22Rv1 (cell line): ENCODE results near the gene ATP2B2.

Experiments
- H3K27ac ChIP-seq: fragments of 450-650 bp; 2 replicates; pipeline ENCODE4 v1.5.1; 2017
- CTCF ChIP-seq: fragments of 450-650 bp; IDR thresholded peaks from 2 replicates; pipeline ENCODE4 v1.5.1; 2017; ENCODE audit warnings: mild to moderate bottlenecking
- ZFX ChIP-seq: fragments of 450-650 bp; IDR thresholded peaks from 2 replicates; pipeline ENCODE4 v1.6.1; 2017; ENCODE audit warnings: antibody characterized with exemption, borderline replicate concordance

ATP2B2 gene

GRCh38 chr3:10450494-10451440 is 54.6 kb downstream of the ATP2B2 start:
- TF ChIP-seq ZFX (no peak), CTCF (no peak)
- no peak overlapping the region for H3K27ac ChIP-seq

DNA sequence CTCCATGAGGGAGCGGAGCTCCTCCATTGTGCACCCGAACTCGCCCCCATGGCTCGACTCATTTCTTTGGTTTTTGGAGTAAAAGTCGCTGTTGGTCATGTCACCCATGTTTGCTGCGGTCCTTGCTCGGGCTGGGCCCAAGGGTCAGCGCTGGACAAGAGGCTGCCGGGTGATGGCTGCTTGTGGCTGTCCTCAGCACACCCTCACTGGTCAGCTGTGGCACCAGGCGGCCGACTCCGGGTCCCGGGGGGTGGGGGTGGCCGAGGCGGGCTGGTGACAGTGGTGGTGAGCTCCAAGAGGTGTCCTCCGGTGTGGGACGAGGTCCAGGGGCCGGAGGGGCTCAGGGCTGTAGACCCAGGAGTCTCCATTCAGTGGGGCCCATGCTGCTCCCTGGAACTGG is 56.0 kb downstream of the ATP2B2 start:
- TF ChIP-seq ZFX (no peak), CTCF (no peak)
- H3K27ac ChIP-seq: no peak overlapping the region

DNA sequence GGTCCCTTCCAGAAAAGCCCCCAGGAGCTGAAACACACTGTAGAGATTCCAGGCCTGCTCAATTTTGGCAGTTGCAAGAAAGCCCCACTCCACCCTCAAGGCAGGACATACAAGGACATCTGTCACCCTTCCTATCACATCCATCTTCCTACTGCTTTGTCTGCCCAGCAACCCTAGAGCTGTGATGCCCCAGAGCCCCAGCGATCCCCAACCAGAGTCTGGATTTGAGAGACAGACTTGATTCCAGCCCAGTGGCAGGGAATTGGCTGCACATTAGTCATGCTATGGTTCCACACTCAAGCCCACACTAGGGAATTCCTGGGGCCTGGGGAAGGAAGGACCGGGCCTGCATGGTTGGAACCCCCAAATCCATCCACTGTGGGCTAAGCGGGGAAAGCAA is 56.8 kb downstream of the ATP2B2 start:
- H3K27ac ChIP-seq: no peak overlapping the region
- no peak for TF ChIP-seq ZFX
- TF ChIP-seq CTCF: no peak

GRCh38 chr3:10447527-10448260 is 57.7 kb downstream of the ATP2B2 start:
- TF ChIP-seq CTCF (no peak), ZFX (no peak)
- no peak overlapping the region for H3K27ac ChIP-seq

GRCh38 chr3:10447110-10447509 is 58.3 kb downstream of the ATP2B2 start:
- no peak for TF ChIP-seq ZFX
- TF ChIP-seq CTCF: no peak
- H3K27ac ChIP-seq: no peak overlapping the region

- H3K27ac ChIP-seq: no peak overlapping the region
- TF ChIP-seq ZFX: no peak
- TF ChIP-seq CTCF: no peak
Measured at GRCh38 chr3:10445561-10446175, 59.7 kb downstream of the ATP2B2 start.
